Measurements from ENCODE around the gene RMDN2. TPM values are rescaled to one million over a fixed set of nuclear protein-coding genes. Genes with fewer than 3 reads are reported as not detected.
"Not testable (repeated sequence)": the region's sequence is repeated elsewhere in the genome, so short reads cannot be mapped to it uniquely, and the experiment has no call there.

The RMDN2 gene
- total RNA-seq, 4 donors from 2014 or later, result 12.5 to 19.2 (median 14.3) TPM

DNA sequence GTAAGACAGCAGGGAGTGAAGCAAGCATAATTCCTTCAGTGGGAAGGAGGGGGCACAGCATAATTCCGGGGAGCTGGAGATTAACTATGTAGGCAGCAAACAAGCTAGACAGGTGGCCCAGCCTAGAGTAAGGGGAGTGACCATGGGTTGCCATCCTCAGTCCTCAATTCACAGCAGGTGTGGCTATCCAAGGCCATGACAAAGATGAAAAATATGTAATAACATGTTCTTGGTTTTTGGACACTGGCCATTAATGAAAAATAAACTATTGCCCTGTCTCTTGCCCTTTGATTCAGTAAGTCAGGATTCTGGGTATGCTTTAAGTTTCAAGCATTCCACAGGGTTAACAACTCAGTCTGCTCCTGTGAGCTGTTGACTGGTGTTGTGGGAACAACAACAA, 85.9 kb downstream of the RMDN2 start:
- TF ChIP-seq POLR2A (IDR thresholded peaks at IDR 0.05), result no peak
- no peak for TF ChIP-seq CTCF (IDR thresholded peaks at IDR 0.05)
- Histone ChIP-seq H3K4me3 (no peak overlapping the region), H3K27ac (no peak overlapping the region)

GRCh38 chr2:38013158-38013752, 88.2 kb downstream of the RMDN2 start:
- no peaks in the 10 kb centered on the region for H3K36me3 ChIP-seq
- no peak for DNase-seq
- no peaks in the 10 kb centered on the region for H3K4me1 ChIP-seq
- TF ChIP-seq POLR2A (IDR thresholded peaks at IDR 0.05), result no peak
- no peak for TF ChIP-seq CTCF (IDR thresholded peaks at IDR 0.05)
- H3K9me3 ChIP-seq, result no peaks in the 10 kb centered on the region
- intact Hi-C loops (cut with DNase I; ENCODE audit: low total_unique reads), result no loop called here
- no peaks in the 10 kb centered on the region for H3K27me3 ChIP-seq
- no peak overlapping the region for H3K4me3 ChIP-seq
- peak overlapping the region; percentile 23 to 60 for H3K27ac ChIP-seq

More for the DNA sequence above, 85.9 kb downstream of the RMDN2 start:
- intact Hi-C loops (cut with DNase I; ENCODE audit: low total_unique reads), result no loop called here
- Histone ChIP-seq H3K9me3 (no peaks in the 10 kb centered on the region), H3K27me3 (no peaks in the 10 kb centered on the region), H3K36me3 (no peaks in the 10 kb centered on the region), H3K4me1 (no peaks in the 10 kb centered on the region)
- DNase-seq, result no peak

GRCh38 chr2:38016219-38016618, 91.1 kb downstream of the RMDN2 start:
- intact Hi-C loops (cut with DNase I; ENCODE audit: low total_unique reads), result no loop called here
- no peaks in the 10 kb centered on the region for H3K27me3 ChIP-seq
- H3K4me3 ChIP-seq, result no peak overlapping the region
- no peaks in the 10 kb centered on the region for H3K4me1 ChIP-seq
- no peak overlapping the region for H3K27ac ChIP-seq
- no peak for DNase-seq
- H3K36me3 ChIP-seq, result no peaks in the 10 kb centered on the region
- H3K9me3 ChIP-seq, result no peaks in the 10 kb centered on the region
- TF ChIP-seq POLR2A (IDR thresholded peaks at IDR 0.05) (no peak), CTCF (IDR thresholded peaks at IDR 0.05) (no peak)

DNA sequence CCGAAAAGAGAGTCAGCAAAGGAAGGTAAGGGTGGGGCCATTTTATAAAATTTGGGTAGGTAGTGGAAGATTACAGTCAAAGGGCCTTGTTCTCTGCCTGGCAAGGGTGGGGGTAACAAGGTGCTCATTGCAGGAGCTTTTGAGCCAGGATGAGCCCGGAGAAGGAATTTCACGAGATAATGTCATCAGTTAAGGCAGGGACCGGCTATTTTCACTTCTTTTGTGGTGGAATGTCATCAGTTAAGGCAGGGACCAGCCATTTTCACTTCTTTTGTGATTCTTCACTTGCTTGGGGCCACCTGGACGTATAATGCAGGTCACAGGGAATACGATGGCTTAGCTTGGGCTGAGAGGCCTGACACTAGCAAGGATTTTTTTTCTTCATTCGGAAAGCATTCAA, 92.7 kb downstream of the RMDN2 start:
- no peaks in the 10 kb centered on the region for H3K4me1 ChIP-seq
- intact Hi-C loops (cut with DNase I; ENCODE audit: low total_unique reads), result no loop called here
- H3K9me3 ChIP-seq, result no peaks in the 10 kb centered on the region
- H3K36me3 ChIP-seq, result no peaks in the 10 kb centered on the region
- no peak for DNase-seq
- no peaks in the 10 kb centered on the region for H3K27me3 ChIP-seq
- no peak overlapping the region for H3K4me3 ChIP-seq
- TF ChIP-seq POLR2A (IDR thresholded peaks at IDR 0.05) (no peak), CTCF (IDR thresholded peaks at IDR 0.05) (no peak)
- no peak overlapping the region for H3K27ac ChIP-seq

GRCh38 chr2:38020359-38021069, 95.4 kb downstream of the RMDN2 start:
- H3K4me3 ChIP-seq; H3K36me3 ChIP-seq; H3K4me1 ChIP-seq; H3K27me3 ChIP-seq; intact Hi-C loops (cut with DNase I; ENCODE audit: low total_unique reads); H3K27ac ChIP-seq; DNase-seq; H3K9me3 ChIP-seq: not testable (repeated sequence)

All from uterus (tissue), 4 donors.